Lower leg skin (tissue), 3 donors: ENCODE data around the gene PSMB3.

Experiments used
- POLR2A ChIP-seq, 2 donors: fragments of 450-650 bp; IDR thresholded peaks; one replicate each; pipeline ENCODE4 v1.6.1; 2016 to 2017; ENCODE audit warnings: antibody characterized with exemption in 2 of 2, mild to moderate bottlenecking in 1 of 2, moderate library complexity in 1 of 2
- TF ChIP-seq, protein P1 (sequence below), 3 donors: fragments of 450-650 bp; IDR thresholded peaks; one replicate each; pipeline ENCODE4 v1.5.1; 2016; ENCODE audit warnings: antibody characterized with exemption in 3 of 3, mild to moderate bottlenecking in 3 of 3, moderate library complexity in 2 of 3

DNA sequence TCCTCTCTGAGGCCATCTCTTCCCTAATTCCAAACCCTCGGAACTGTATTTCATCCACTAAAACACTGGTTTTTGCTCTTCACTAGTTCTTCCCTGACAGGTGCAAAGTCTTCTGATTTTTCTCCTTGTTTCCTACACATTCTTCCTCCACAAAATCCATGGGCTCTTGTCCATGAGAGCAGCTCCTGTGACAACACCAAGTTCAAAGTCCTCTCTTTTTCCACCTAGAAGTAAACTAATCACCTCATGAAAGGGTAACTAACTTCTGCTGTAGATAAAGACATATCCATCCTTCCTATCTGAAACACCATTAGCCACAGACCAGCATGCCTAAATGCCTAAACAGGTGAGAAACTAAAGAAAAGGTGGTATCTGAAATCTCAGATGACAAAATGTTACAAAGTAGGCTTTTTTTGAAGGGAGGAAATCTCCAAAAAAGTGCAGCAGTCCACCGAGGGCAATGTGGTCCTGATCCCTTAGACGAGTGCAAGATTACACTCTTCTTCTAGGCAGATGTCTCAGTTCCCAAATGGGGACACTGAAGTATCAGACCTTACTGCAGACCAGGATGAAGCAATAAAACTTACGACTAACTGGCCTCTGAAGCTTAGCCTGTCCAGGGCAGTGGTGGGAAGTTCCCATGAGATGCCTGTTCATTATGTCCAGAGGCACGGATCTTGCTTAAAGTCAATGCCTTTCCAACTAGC lies 44.1 kb downstream of the PSMB3 start:
- TF ChIP-seq, protein P1, sequence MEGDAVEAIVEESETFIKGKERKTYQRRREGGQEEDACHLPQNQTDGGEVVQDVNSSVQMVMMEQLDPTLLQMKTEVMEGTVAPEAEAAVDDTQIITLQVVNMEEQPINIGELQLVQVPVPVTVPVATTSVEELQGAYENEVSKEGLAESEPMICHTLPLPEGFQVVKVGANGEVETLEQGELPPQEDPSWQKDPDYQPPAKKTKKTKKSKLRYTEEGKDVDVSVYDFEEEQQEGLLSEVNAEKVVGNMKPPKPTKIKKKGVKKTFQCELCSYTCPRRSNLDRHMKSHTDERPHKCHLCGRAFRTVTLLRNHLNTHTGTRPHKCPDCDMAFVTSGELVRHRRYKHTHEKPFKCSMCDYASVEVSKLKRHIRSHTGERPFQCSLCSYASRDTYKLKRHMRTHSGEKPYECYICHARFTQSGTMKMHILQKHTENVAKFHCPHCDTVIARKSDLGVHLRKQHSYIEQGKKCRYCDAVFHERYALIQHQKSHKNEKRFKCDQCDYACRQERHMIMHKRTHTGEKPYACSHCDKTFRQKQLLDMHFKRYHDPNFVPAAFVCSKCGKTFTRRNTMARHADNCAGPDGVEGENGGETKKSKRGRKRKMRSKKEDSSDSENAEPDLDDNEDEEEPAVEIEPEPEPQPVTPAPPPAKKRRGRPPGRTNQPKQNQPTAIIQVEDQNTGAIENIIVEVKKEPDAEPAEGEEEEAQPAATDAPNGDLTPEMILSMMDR (IDR thresholded peaks at IDR 0.05): no peak
- TF ChIP-seq POLR2A (IDR thresholded peaks at IDR 0.05): no peak
